ENCODE results near the gene WDR36.

DNA sequence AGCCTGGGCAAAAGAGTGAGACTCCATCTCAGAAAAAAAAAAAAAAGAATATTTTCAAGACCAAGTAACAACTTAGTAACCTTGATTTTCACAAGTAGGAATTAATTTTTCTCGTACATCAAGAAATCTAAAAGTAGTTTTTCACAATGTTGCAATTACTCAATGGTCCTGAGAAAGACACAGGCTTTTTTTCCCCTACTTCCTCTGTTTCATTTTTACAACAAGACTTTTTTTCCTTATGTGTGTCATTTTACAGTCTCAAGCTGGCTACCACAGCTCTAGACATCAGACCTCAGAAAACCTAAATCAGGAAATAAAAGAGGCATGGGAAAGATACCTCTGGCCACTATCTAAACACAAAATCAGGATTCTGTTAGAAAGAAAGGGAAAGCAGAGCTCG lies 45.9 kb downstream of the WDR36 start:
- TF ChIP-seq, protein P1, sequence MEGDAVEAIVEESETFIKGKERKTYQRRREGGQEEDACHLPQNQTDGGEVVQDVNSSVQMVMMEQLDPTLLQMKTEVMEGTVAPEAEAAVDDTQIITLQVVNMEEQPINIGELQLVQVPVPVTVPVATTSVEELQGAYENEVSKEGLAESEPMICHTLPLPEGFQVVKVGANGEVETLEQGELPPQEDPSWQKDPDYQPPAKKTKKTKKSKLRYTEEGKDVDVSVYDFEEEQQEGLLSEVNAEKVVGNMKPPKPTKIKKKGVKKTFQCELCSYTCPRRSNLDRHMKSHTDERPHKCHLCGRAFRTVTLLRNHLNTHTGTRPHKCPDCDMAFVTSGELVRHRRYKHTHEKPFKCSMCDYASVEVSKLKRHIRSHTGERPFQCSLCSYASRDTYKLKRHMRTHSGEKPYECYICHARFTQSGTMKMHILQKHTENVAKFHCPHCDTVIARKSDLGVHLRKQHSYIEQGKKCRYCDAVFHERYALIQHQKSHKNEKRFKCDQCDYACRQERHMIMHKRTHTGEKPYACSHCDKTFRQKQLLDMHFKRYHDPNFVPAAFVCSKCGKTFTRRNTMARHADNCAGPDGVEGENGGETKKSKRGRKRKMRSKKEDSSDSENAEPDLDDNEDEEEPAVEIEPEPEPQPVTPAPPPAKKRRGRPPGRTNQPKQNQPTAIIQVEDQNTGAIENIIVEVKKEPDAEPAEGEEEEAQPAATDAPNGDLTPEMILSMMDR (IDR thresholded peaks at IDR 0.05), result no peak
- TF ChIP-seq POLR2A (IDR thresholded peaks at IDR 0.05) (no peak), POLR2AphosphoS5 (IDR thresholded peaks at IDR 0.05) (no peak)
